Iris pigment epithelial cell (primary cell): ENCODE results near the gene CSNK1E.

Experiments
- DNase-seq: peaks from one replicate; pipeline ENCODE4 v3.0.0-alpha.2; 2011; ENCODE audit warnings: low read depth

CSNK1E gene

DNA sequence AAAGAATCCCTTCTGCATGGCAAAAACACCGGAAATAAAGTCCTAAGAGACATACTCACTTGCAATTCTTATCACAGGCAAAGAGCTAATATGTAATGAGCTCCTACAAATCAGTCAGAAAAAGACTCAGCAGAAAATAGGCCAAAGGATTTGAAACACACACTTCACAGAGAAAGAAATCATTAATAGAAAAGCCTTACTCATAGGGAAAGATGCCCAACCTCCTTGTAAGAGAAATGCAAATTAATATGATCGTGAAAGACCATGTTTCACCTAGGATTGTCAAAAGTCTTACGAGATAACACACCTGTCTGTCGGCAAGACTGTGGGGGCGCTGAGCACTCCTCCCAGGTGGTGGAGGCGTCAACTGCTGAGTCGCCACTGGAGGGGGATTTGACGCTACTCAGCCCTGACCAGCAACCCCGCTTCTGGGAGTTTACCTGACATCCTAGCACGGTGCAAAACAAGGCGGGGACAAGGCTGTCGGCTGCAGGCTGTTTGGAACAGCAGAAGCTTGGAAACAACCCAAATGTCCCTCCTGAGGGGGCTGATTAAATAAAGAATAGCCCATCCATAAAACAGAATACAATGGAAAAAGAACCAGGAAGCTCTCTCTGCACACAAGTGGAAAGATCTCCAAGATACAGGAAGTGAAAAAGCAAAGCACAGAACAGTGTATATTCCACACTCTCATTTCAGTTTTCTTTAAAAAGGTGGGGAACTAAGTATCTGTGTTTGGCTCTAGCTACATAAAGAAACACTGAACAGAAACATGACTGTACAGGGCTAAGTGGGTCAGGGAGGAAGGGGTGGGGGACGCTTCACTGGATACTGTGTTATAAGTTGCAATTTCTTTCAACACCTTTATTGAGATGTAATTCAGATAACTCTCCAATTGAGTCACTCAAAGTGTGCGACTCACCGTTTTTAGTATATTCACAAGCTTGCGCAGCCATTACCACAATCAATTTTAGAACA lies 11.5 kb downstream of the CSNK1E start:
- peak; percentile 63 for DNase-seq

DNA sequence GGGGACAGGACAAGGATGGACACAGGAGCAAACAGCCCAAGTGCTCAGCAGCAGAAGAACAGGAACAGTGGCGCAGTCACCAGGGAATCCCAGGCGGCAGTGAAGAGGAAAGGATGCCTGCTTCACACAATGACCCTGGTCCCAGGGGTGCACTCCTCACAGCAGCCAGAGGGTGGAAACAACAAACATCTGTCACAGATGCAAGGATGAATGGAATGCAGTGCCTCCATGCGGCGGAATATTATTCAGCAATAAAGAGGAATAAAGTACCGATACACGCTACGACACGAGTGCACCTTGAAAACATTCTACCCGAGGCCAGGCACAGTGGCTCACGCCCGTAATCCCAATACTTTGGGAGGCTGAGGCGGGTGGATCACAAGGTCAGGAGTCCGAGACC lies 12.7 kb downstream of the CSNK1E start:
- DNase-seq = no peak

DNA sequence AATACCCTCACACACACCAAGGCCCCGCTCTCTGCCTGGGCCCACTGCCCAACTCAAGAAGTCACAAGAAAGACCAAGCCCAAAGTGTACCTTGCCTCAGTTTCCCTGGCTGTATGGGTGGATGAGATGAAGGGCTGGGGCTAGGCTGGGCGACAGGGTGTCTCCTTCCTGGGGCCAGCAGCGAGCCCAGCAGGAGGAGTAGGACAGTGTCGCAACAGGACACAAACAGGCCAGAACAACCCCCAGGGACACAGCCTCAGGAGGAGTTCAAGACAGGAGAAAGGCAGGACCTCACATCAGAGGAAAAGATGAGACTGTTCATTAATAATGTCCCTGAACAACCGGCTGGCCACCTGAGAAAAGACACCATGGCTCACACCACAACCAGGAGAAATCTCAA lies 13.3 kb downstream of the CSNK1E start:
- no peak for DNase-seq

DNA sequence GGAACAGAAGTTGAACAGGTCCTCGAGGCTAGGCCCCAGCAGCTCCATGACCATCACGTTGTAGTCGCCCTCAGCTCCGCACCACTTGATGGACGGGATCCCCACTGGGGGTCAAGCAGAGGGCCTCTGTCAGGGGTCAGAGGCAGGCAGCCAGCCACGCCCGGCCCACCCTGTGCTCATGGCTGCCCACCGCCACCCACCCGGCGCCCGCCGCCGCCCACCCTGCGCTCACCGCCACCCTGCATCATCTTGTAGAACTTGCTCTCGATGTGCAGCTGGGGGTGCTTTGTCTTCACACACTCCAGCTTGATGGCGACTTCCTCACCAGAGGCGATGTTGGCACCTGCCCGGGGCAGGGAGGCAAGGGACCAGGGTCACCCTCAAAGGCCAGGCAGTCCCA lies 14.3 kb downstream of the CSNK1E start:
- no peak for DNase-seq

DNA sequence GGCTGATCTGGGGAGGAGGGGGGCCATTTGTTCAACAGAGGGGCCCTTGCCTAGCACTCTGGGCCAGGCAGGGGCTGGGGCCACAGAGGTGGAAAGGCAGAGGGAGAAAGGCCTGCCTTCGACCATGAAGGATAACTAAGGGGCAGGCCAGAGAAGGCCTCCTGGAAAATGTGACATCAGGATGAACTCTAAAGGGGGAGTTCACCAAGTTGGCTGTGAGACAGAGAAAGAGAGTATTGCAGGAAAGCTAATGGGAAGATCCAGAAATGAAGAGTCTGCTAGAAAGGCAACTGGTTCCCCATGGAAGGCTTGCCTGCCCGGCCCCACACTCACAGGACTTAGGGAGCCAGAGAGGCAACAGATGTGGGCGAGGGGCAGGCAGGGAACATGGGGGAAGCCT lies 16.3 kb downstream of the CSNK1E start:
- DNase-seq = no peak

DNA sequence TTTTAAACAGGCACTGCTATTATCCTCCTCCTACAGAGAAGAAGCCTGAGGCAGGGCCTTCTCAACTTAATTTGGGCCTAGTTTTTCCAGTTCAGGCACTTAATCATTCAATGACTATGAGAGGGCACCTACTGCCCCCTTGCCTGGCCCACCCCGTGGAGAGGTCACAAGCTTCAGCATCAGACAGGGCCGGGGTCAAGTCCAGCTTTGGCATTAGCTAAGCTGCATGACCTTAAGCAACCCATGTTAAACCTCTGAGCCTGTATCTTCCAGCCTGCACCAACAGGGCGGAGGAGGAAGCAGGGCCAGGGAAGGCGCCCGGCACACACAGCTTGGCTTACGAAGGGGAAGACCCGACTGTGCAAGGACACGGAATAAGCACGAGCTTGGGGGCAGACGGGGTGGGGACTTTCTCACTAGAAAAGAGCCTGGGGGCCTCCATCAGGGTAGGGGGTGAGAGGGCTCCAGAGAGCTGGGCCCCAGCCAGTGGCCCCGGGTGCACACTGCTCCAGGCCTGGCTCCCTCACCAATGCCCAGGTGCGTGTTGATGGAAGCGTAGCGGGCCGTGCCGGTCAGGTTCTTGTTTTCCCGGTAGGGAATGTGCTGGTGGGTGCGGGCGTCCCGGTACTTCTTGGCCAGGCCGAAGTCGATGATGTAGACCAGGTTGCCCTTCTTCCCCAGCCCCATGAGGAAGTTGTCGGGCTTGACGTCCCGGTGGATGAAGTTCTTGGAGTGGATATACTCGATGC lies 16.9 kb downstream of the CSNK1E start:
- DNase-seq = no peak

DNA sequence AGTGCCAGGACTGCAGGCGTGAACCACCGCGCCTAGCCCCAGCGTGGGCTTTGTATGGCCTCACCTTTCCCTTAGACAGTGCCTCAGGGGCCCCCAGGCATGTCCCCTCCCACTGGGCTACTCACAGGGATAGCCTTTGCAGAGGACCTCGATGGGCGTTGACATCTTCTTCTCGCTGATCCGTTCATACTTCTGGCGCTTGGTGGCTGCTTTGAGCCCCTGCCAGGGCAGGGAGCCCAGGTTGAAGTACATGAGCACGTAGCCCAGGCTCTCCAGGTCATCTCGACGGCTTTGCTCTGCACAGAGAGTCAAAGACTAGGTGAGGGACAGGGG lies 17.5 kb downstream of the CSNK1E start:
- no peak for DNase-seq

DNA sequence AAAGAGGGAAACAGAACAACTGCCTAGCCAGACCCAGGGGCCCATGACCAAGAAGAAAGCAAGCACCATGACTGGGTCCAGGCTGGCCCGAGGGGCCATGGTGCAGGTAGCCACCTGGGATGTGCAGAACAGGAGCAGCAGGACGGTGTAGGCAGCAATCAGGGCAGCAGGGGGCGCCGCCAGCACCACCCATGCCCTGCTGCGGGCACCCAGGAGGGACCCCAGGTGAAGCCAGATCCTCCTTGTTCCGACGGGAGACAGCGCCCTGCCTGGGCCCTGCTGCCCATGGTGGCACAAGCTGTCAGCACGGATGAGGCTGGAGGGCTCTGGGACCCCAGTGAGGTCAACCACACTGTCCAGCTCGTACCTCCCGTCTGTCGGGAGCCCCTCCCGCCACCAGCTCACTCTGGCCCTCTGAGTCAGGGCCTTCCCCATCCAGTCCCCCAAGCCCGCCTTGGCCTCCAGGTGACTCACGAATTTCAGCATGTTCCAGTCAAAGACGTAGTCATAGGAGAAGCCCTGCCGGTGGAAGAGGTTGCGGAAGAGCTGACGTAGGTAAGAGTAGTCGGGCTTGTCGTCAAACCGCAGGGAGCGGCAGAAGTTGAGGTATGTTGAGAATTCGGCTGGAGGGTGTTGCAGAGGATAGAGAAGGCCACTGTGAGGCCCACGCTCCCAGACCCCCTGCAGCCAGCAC lies 18.8 kb downstream of the CSNK1E start:
- peak; percentile 100 for DNase-seq

DNA sequence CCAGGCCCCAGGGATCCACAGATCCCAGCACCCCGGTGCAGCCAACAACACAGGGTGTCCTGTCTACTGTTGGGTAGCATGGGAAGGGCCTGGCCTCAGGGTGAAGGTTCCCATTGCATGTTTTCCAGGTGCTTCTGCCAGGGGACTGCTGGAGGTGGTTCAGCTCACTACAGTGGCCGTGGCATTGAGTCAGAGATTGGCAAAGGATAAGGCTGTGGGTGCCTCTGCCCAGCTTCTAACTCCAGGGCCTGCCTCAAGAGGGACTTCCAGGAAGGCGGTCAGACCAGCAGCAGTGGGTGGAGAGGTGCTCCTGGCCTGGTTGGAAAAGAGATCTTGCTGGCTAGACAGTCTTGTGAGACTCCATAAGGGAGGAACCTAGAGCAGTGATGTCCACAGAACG lies 20.9 kb downstream of the CSNK1E start:
- no peak for DNase-seq

DNA sequence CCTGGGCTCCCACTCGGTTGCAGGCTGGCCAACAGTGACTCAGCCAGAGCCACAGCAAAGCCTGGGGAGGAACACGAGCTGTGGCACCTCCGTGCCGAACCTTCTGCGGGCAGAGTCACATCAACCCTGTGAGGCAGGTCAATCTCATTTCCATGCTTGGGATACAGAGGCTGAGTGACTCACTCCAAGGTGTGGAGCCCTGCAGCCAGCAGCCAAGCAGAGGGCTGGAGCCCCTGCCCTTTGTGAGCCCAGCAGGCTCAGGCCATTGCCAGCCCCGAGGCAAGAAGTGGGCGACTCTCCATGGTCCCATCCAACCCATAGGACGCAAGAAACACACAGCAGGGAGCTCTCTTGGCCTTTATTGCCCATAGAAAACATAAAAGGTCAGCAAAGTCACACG lies 21.4 kb downstream of the CSNK1E start:
- DNase-seq = no peak

DNA sequence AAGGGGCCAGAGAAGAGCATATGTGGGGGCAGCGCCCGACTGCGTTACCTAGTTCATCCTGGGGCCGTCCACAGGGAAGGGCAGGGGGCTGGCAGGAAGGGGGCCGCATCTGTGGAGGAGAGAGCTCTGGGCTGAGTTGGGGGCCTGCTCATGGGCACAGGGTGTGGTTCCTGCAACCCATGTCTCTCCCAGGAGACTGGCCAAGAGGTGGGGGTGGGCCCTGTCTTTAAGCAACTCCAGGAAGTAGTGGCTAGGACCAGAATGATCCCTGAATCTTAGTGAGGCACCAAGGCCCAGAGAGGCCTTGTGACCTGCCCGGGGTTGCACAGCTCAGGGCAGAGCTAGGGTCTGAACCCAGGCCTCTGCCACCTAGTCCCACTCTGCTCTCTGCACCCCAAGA lies 21.9 kb downstream of the CSNK1E start:
- no peak for DNase-seq

DNA sequence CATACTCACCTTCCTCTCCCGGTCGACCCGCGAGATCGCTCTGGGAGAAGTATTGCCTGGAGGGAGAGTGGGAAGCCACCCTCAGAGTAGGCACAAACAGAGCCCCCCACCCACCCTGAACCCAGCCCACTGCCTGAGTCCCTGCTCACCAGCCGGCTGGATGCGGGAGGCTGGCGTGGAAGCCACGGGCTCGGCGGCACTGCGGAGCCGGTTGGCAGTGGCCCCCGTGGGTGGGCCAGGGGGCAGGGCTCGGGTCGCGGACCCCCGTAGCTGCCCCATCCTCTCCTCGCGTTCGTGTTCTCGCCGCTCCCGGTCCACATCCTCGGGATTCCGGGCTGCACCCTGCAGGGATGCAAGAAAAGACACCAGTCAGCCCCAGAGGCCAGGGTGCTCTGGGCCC lies 23.0 kb downstream of the CSNK1E start:
- no peak for DNase-seq

DNA sequence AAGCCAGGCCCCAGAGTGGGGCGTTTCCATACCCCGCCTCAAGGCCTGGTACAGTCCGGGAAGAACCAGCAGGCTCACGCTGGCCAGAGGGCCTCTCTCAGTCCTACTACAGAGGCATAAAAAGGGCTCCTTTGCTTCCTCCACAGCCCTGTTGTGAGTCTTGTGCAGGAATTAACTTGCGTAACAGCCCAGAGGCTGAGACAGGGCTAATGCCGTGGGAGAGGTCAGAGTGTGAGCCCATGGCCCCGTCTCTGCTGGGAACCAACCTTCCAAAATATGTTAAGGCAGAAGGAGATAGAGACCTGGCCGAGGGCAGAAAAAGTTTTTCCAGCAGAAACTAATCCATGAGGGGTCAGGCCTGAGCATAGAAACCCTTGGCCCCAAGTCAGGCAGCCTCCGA lies 24.5 kb downstream of the CSNK1E start:
- DNase-seq = peak; percentile 83

DNA sequence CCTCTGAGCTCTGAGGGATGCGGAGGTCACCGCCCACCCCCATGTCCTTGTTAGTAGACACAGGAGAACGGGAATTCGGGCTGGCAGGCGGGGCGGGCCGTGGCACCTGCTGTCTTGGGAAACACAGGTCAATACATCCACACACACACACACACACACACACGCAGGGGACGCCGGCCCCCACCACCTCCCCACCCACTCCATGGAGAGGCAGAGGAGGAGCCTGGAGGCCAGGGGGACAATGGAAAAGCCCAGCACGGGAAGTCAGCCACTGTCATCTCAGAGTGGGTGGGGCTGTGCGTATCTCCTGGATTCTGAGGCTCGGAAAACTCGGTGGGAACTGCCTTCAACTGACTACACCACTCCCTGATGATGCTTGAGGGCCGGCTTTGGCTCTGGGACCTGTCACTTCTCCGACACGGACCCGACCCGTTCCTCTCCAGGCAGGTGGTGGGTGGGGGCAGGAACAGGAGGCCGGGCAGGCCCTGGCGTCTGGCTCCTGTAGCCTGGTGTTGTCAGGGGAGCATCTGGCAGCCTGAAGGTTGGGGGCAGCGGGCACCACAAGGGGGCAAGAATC lies 25.9 kb downstream of the CSNK1E start:
- no peak for DNase-seq

DNA sequence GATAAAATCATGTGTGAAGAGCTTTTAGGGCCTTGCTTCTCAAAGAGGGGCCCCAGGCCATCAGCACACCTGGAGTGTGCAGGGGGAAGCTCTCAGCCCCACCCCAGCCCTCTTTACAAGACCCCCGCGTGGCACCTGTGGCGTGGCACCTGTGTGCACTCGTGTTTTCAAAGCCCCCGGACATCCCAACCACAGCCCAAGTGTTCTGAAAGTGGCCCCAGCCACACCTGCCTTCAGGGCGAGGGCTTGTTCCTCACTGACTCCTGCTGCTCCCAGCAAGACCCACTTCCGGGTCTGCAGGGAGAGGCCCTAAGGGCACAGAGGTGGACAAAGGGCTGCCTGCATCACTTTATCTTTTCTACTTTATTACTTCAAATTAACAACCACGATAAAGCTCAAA lies 26.9 kb downstream of the CSNK1E start:
- DNase-seq = no peak

DNA sequence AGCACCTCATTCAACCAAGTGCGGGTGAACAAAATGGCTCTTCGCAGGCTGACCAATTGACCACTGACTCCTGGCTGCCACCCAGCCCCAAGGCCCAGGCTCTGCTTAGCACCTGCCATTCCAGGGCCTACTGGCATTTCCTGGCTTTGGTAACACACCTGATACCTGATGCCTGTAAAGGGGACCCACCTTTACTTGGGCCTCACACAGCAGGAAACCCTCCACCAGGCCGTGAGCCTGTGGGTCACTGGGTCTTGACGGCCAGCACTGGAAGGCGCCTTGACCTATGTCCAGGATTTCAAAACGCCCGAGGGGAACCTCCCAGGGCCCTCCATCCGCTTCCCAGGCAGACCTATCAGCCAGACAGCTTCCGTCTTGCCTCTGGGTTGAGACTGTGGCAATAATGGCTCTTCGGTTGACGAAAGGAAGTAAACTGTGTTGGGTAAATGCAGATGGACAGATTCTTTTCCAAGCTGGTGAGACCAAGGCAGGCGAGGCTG lies 27.6 kb downstream of the CSNK1E start:
- DNase-seq = no peak

DNA sequence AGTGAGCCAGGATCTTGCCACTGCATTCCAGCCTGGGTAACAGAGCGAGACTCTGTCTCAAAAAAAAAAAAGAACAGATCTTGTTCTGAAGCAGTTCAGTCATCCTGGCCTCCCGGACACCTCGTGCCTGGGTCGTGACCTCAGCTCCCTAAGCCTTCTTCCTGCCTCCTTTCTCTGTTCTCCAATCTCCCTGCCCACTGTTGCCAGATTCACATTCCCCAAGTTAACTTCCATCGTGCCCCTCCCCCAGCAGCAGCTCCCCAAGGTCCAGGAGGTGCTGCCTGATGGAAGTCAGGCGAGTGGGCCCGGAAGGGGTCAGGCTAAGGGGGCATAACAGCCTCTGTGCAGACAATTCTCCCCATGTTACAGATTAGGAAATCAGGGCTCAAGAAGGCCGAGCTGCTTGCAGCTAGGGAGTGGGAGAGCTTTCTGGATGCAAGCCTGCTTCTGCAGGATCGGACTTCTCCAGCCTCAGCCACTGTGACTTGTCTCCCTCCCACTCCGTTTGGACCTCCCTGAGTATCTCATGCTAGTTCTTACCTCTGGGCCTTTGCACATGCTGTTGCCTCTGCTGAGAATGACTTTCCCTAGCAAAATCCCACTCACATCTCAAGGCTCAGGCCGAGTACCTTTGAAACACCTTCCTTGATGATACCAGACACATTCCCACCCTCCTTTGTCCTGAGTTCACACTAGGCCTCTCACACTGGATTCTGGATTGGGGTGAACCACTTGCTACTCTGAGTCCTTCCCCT lies 30.1 kb downstream of the CSNK1E start:
- no peak for DNase-seq

DNA sequence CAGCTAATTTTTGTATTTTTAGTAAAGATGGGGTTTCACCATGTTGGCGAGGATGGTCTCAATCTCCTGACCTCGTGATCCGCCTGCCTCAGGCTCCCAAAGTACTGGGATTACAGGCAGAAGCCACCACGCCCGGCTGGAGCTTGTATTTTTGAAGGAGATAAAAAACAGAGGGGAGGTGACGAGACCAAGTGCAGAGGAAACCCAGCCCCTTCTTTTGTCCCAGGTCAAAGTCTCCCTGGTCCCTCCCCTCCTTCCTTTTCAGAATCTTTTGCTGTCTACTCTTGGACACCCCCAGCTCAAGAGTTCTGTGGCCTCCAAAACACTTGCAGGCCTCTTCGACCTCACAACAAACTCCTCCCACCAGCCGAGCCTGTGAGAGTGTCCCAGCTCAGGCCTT lies 32.2 kb downstream of the CSNK1E start:
- no peak for DNase-seq

DNA sequence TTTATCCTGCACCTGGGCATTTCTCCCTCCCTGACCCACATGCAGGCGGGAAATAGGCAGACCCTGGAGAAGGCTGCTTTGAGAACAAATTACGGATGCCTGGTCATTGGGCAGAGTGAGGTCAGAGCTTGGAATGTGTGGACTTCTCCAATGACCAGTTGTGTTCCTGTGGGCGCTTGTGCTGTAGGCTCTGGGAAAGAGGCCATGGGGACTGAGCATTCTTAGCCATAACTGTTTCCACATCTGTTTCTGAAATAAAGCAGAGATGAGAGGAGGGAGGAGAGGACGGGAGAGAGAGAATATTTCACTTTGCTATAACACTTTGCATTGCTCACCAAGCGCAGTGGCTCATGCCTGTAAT lies 33.2 kb downstream of the CSNK1E start:
- DNase-seq = peak; percentile 90

DNA sequence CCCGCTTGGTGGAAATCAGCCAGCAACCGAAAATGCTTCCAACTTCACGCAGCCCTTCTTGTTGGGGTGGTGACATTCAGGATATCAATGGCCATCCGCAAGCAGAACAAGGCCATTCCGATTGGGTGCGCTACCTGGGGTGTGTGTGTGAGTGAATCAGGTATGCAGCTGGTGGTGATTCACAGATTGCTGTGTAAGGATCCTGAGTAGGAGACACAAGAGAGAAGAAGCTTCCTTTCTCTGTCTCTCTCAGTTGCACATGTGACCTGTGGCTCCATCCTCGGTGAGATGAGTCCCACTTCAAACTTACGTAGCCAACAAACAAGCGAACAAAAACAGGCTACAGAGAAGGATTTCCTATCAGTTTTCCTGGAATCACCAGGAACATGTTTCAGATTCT lies 34.8 kb downstream of the CSNK1E start:
- DNase-seq = no peak

DNA sequence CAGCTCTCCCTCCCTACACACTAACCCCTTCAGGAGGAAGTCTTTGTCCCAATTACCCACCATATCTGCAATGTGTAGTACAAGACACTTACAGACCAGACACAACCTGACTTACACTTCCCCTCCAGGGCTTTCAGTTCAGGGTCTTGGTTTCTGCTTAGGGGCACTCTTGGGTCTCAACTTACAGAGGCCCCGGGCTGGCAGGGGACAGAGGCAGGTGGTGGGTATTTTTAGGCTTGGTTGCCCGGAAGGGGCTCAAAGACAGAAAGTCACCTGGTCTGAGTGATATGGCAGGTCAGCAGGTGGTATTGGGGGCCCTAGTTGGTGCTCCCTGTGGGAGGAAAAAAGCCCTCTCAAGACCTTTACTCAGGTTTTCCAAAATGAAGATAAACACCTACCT lies 41.1 kb downstream of the CSNK1E start:
- no peak for DNase-seq
